ENCODE data around the gene TSPEAR. TPM values are rescaled to one million over a fixed set of nuclear protein-coding genes. Genes with fewer than 3 reads are reported as not detected.
"Not testable (repeated sequence)": the region's sequence is repeated elsewhere in the genome, so short reads cannot be mapped to it uniquely, and the experiment has no call there.

Gene TSPEAR
- total and polyA plus RNA-seq, 4 donors: 0.24 to 0.66 (median 0.33) TPM; not detected in 1

DNA sequence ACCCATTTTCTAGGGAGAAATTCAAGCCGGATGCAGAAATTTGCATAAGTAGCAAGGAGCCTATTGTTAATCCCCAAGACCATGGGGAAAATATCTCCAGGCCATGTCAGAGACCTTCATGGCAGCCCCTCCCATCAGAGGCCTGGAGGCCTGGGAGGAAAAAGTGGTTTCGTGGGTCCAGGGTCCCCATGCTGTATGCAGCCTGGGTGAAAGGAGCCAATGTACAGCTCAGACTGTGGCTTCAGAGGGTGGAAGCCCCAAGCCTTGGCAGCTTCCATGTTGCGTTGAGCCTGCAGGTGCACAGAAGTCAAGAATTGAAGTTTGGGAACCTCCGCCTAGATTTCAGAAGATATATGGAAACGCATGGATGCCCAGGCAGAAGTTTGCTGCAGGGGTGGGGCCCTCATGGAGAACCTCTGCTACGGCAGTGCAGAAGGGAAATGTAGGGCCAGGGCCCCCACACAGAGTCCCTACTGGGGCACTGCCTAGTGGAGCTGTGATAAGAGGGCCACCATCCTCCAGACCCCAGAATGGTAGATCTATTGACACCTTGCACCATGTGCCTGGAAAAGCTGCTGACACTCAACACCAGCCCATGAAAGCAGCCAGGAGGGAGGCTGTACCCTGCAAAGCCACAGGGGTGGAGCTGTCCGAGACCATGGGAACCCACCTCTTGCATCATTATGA, 101.1 kb downstream of the TSPEAR start:
- not testable (repeated sequence) for H3K27me3 ChIP-seq (ENCODE audit: control insufficient read depth, insufficient read depth, low read length); H3K9me3 ChIP-seq (ENCODE audit: control insufficient read depth, insufficient read depth, low read length); H3K27ac ChIP-seq (ENCODE audit: low read depth, low read length); H3K4me1 ChIP-seq (ENCODE audit: control insufficient read depth, insufficient read depth, low read length); H3K36me3 ChIP-seq (ENCODE audit: control insufficient read depth, insufficient read depth, low read length); H3K4me3 ChIP-seq (ENCODE audit: low read depth, low read length); DNase-seq (ENCODE audit: low read depth in 4 of 6, low spot score in 6 of 6)
- 98% methylated on average over 6 of the region's 7 CpGs for WGBS (ENCODE audit: insufficient coverage)

DNA sequence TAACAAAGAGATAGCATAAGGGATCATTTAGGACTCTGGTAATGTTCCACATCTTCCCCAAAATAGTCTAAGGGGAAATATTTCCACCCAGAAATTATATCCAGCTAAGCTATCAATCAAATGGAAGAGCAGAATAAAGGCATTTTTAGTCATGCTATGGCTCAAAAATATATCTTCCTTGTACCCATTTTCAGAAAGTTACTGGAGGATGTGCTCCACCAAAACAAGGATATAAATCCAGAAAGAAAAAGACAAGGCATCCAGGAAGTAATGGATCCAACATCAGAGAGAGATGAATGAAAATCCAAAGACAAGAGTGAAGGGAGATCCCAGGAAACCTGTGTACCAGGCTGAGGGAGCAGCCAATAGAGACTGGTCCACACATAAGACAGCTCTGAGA, 102.2 kb downstream of the TSPEAR start:
- DNase-seq (ENCODE audit: low read depth in 4 of 6, low spot score in 6 of 6): no peak

DNA sequence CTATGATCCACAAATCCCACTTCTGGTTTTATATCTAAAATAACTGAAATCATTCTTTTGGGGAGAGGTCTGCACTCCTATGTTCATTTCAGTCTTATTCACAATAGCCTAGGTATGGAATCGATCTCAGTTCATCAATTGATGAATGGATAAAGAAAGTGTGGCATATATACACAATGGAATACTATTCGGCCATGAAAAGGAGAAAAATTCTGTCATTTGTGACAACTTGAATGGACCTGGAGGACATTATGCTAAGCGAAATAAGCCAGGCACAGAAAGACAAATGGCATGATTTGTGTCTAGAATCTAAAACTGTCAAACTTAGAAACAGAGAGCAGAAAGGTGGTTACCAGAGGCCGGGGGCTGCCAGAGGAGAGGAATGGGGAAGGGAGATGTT, 104.9 kb downstream of the TSPEAR start:
- H3K4me1 ChIP-seq (ENCODE audit: control insufficient read depth, insufficient read depth, low read length): no peaks in the 10 kb centered on the region
- no peaks in the 10 kb centered on the region for H3K36me3 ChIP-seq (ENCODE audit: control insufficient read depth, insufficient read depth, low read length)
- no peak overlapping the region for H3K4me3 ChIP-seq (ENCODE audit: low read depth, low read length)
- DNase-seq (ENCODE audit: low read depth in 4 of 6, low spot score in 6 of 6): no peak
- peaks cover 6% of the 10 kb centered on the region for H3K9me3 ChIP-seq (ENCODE audit: control insufficient read depth, insufficient read depth, low read length)
- 74% methylated on average over 2 of the region's 4 CpGs for WGBS (ENCODE audit: insufficient coverage)
- H3K27ac ChIP-seq (ENCODE audit: low read depth, low read length): no peak overlapping the region
- H3K27me3 ChIP-seq (ENCODE audit: control insufficient read depth, insufficient read depth, low read length): no peaks in the 10 kb centered on the region

More for the DNA sequence above, 102.2 kb downstream of the TSPEAR start:
- H3K4me1 ChIP-seq (ENCODE audit: control insufficient read depth, insufficient read depth, low read length): no peaks in the 10 kb centered on the region
- H3K4me3 ChIP-seq (ENCODE audit: low read depth, low read length): no peak overlapping the region
- peaks cover 6% of the 10 kb centered on the region for H3K9me3 ChIP-seq (ENCODE audit: control insufficient read depth, insufficient read depth, low read length)
- no peaks in the 10 kb centered on the region for H3K27me3 ChIP-seq (ENCODE audit: control insufficient read depth, insufficient read depth, low read length)
- H3K27ac ChIP-seq (ENCODE audit: low read depth, low read length): no peak overlapping the region
- H3K36me3 ChIP-seq (ENCODE audit: control insufficient read depth, insufficient read depth, low read length): no peaks in the 10 kb centered on the region

DNA sequence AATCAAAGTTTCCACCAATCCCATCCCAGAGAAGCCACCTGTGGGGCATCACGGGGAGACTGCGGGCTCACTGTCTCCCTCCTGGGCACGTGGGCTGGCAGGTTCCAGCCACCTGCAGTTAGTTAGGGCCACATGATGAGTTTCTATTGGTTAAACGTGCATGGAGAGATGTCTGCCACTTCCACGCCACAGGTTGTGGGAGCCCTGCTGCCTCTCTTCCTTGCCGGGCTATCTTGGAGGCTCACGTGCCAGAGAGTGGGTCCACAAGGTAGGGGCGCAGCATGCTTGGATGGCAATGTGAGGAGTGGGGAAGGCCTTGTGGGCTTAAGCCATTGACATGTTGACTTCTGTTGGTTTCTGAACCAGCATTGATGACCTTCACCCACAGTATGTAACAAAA, 107.5 kb downstream of the TSPEAR start:
- 92% methylated on average over 5 of the region's 8 CpGs for WGBS (ENCODE audit: insufficient coverage)
- H3K36me3 ChIP-seq (ENCODE audit: control insufficient read depth, insufficient read depth, low read length): no peaks in the 10 kb centered on the region
- no peak overlapping the region for H3K27ac ChIP-seq (ENCODE audit: low read depth, low read length)
- DNase-seq (ENCODE audit: low read depth in 4 of 6, low spot score in 6 of 6): no peak
- H3K9me3 ChIP-seq (ENCODE audit: control insufficient read depth, insufficient read depth, low read length): no peaks in the 10 kb centered on the region
- H3K4me3 ChIP-seq (ENCODE audit: low read depth, low read length): no peak overlapping the region
- no peaks in the 10 kb centered on the region for H3K27me3 ChIP-seq (ENCODE audit: control insufficient read depth, insufficient read depth, low read length)
- no peaks in the 10 kb centered on the region for H3K4me1 ChIP-seq (ENCODE audit: control insufficient read depth, insufficient read depth, low read length)

DNA sequence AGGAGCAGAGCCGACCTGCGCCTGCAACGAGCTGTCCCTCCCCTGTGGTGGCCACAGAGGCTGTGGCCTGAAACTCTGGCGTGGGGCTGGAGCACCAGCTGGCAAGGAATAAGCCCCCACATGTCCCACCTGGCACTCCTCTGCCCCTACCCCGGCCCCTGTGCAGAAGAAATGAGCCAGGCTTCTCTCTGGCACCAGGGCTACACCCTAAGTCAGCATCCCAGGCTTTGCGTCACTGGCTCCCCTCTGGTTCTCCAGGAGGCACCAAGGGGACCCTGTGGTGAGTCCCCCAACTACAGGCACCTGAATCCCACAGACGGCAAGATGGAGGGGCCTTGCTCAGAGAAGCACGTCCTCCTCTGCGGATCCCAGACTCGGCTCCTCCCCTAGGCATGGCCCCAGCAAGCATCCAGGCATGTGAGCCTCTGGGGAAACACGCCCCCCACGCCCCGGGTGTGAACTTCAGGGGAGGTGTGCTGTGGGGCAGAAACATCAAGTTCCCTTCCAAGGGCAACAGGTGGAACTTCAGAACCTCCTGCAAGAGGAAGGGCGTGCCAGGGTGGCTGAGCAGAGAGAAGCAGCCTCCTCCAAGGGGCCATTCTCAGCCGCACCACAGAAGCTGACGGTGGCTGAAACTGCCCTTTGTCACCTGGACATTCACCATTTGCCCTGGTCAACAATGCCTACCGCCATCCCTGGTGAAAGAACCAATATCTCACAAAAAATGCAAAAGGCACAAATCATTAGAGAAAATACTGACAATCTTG, 108.1 kb downstream of the TSPEAR start:
- Histone ChIP-seq H3K4me1 (ENCODE audit: control insufficient read depth, insufficient read depth, low read length) (no peaks in the 10 kb centered on the region), H3K36me3 (ENCODE audit: control insufficient read depth, insufficient read depth, low read length) (no peaks in the 10 kb centered on the region), H3K27ac (ENCODE audit: low read depth, low read length) (no peak overlapping the region), H3K4me3 (ENCODE audit: low read depth, low read length) (no peak overlapping the region), H3K9me3 (ENCODE audit: control insufficient read depth, insufficient read depth, low read length) (no peaks in the 10 kb centered on the region), H3K27me3 (ENCODE audit: control insufficient read depth, insufficient read depth, low read length) (no peaks in the 10 kb centered on the region)
- WGBS (ENCODE audit: insufficient coverage): 69% methylated on average over 17 of the region's 17 CpGs
- DNase-seq (ENCODE audit: low read depth in 4 of 6, low spot score in 6 of 6): no peak

DNA sequence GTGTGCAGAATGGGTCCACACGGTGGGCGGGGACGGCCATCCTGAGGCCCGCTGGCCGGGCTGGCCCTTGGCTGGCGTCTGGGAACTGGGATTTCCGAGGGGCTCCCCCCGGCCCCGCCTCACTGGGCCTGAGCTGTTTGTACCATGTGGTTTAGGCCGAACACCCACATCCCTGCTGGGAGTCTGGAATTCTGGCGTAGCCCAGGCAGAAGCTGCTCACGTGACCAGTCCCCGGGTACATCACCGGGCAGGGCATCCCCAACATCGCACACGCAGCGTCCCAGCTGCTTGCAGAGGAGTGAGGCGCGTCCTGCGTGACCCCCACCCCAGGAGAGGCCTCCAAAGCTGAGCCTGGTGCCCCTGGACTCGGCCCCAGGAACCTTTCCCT, 108.9 kb downstream of the TSPEAR start:
- 75% methylated on average over 21 of the region's 21 CpGs for WGBS (ENCODE audit: insufficient coverage)
- no peak for DNase-seq (ENCODE audit: low read depth in 4 of 6, low spot score in 6 of 6)
- Histone ChIP-seq H3K4me3 (ENCODE audit: low read depth, low read length) (no peak overlapping the region), H3K27ac (ENCODE audit: low read depth, low read length) (no peak overlapping the region), H3K4me1 (ENCODE audit: control insufficient read depth, insufficient read depth, low read length) (no peaks in the 10 kb centered on the region), H3K27me3 (ENCODE audit: control insufficient read depth, insufficient read depth, low read length) (no peaks in the 10 kb centered on the region), H3K36me3 (ENCODE audit: control insufficient read depth, insufficient read depth, low read length) (no peaks in the 10 kb centered on the region), H3K9me3 (ENCODE audit: control insufficient read depth, insufficient read depth, low read length) (no peaks in the 10 kb centered on the region)

DNA sequence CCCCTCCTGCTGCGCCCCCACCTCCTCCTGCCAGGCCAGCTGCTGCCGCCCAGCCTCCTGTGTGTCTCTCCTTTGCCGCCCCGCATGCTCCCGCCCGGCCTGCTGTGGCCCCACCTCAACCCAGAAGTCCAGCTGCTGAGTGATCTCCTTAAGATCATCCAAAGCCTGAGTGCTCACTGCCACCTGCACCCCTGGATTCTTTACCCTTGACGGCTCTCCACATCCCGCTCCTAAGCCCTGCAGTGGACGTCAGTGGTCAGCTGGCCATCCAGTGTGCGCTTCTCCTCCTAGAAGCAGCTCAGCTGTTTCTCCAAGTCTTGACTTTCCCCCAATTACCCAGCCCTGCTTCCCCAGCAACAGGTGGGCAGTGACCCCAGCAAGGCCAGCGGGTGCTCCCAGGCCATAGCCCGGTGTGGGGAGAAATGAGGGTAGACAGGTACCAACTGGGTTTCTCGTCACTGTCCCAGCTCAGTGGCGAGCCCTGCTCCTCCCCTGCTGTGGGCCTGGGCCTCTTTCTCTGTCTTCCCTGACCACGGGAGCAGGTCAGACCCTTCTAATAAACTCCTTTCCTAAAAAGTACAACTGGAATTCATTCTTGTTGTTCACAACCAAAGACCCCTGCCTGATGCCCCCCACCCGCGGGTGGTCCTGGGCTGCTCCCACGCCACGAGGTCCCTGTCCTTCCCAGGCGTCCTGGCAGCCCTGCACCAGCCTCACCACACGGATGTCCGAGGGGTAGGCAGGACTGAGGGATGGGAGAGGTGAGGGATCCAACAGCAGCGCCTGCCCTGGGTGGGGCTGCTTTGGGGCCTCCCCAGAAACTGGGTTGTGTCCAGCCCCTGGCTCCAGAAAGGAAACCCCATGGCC, 109.5 kb downstream of the TSPEAR start:
- no peak overlapping the region for H3K27ac ChIP-seq (ENCODE audit: low read depth, low read length)
- 77% methylated on average over 23 of the region's 23 CpGs for WGBS (ENCODE audit: insufficient coverage)

DNA sequence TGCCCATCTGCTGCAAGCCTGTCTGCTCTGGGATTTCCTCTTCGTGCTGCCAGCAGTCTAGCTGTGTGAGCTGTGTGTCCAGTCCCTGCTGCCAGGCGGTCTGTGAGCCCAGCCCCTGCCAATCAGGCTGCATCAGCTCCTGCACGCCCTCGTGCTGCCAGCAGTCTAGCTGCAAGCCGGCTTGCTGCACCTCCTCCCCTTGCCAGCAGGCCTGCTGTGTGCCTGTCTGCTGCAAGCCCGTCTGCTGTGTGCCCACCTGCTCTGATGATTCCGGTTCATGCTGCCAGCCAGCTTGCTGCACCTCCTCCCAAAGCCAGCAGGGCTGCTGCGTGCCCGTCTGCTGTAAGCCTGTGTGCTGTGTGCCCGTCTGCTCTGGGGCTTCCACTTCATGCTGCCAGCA, 110.3 kb downstream of the TSPEAR start:
- not testable (repeated sequence) for H3K27me3 ChIP-seq (ENCODE audit: control insufficient read depth, insufficient read depth, low read length)

More for the DNA sequence above, 109.5 kb downstream of the TSPEAR start:
- H3K9me3 ChIP-seq (ENCODE audit: control insufficient read depth, insufficient read depth, low read length): no peaks in the 10 kb centered on the region
- H3K36me3 ChIP-seq (ENCODE audit: control insufficient read depth, insufficient read depth, low read length): no peaks in the 10 kb centered on the region
- no peak for DNase-seq (ENCODE audit: low read depth in 4 of 6, low spot score in 6 of 6)
- no peak overlapping the region for H3K4me3 ChIP-seq (ENCODE audit: low read depth, low read length)
- no peaks in the 10 kb centered on the region for H3K27me3 ChIP-seq (ENCODE audit: control insufficient read depth, insufficient read depth, low read length)
- H3K4me1 ChIP-seq (ENCODE audit: control insufficient read depth, insufficient read depth, low read length): no peaks in the 10 kb centered on the region

DNA sequence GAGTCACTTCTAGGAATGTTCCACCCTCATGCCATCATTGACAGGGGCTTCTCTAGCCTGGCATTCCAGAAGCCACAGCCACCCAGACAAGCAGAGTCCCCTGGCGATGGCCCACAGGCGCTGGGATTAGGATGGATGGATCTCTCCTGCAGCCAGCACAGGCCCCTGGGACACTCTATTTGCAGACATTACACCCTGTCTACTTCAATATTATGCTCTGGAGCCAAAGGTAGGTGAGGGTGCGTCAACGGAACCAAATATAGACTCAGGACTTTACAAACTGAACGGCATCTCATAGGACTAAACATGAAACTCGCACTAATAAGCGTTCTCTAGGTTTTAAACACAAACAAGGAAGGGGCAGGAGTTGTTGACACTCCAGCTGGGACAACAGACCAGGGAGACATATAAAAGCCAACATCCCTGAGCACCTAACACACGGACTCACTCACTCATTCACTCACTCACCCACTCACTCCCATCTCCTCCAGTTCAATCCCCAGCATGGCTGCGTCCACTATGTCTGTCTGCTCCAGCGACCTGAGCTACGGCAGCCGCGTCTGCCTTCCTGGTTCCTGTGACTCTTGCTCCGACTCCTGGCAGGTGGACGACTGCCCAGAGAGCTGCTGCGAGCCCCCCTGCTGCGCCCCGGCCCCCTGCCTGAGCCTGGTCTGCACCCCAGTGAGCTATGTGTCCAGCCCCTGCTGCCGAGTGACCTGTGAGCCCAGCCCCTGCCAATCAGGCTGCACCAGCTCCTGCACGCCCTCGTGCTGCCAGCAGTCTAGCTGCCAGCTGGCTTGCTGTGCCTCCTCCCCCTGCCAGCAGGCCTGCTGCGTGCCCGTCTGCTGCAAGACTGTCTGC, 111.0 kb downstream of the TSPEAR start, which contains the start of gene KRTAP10-7:
TSS of gene KRTAP10-7 (plus strand) at position 480 of the 861 bp plus-strand sequence. CDS start at position 505, 25 bp downstream.
- DNase-seq (ENCODE audit: low read depth in 4 of 6, low spot score in 6 of 6); H3K4me1 ChIP-seq (ENCODE audit: control insufficient read depth, insufficient read depth, low read length); H3K36me3 ChIP-seq (ENCODE audit: control insufficient read depth, insufficient read depth, low read length); H3K27ac ChIP-seq (ENCODE audit: low read depth, low read length); H3K9me3 ChIP-seq (ENCODE audit: control insufficient read depth, insufficient read depth, low read length); H3K4me3 ChIP-seq (ENCODE audit: low read depth, low read length); H3K27me3 ChIP-seq (ENCODE audit: control insufficient read depth, insufficient read depth, low read length): not testable (repeated sequence)
- 82% methylated on average over 10 of the region's 23 CpGs for WGBS (ENCODE audit: insufficient coverage)

More for the DNA sequence above, 110.3 kb downstream of the TSPEAR start:
- not testable (repeated sequence) for H3K36me3 ChIP-seq (ENCODE audit: control insufficient read depth, insufficient read depth, low read length); DNase-seq (ENCODE audit: low read depth in 4 of 6, low spot score in 6 of 6); H3K4me3 ChIP-seq (ENCODE audit: low read depth, low read length); H3K9me3 ChIP-seq (ENCODE audit: control insufficient read depth, insufficient read depth, low read length); H3K27ac ChIP-seq (ENCODE audit: low read depth, low read length); H3K4me1 ChIP-seq (ENCODE audit: control insufficient read depth, insufficient read depth, low read length)
- WGBS (ENCODE audit: insufficient coverage): 62% methylated on average over 9 of the region's 10 CpGs
